HG03457 (cell line): ENCODE measurements around the gene IQCF6.
"Not testable (repeated sequence)": the region's sequence is repeated elsewhere in the genome, so short reads cannot be mapped to it uniquely, and the experiment has no call there.

Source experiments
- ATAC-seq: cut with Tn5 transposase; IDR thresholded peaks from one replicate; pipeline ENCODE4 v1.9.1; 2021; ENCODE audit warnings: moderate number of reproducible peaks; ENCODE audit not compliant: unreplicated experiment

Gene IQCF6

DNA sequence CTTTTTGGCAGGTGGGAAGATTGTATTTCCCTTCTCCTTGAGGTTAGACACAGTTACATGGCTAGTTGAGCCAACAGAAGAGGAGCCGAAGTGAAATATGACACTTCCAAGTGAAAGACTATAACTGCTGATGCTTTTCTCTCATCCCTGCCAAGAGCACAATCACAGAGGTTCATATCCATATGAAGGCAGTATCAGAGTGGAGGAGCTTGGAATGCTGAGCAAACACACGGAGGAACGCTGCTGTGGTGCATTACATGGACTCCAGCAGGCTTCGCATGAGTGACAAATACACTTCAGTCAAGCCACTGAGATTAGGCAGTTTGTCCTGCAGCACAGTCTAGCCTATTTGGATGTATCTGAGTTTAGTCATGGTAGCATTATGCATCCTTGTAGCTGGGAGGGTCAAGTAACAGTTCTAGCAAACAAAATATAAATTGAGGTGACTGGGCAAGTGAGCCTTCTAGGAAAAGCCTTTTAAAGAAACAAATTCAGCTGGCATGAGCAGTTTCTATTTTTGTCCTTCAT is 5.4 kb downstream of the IQCF6 start:
- no peak for ATAC-seq

DNA sequence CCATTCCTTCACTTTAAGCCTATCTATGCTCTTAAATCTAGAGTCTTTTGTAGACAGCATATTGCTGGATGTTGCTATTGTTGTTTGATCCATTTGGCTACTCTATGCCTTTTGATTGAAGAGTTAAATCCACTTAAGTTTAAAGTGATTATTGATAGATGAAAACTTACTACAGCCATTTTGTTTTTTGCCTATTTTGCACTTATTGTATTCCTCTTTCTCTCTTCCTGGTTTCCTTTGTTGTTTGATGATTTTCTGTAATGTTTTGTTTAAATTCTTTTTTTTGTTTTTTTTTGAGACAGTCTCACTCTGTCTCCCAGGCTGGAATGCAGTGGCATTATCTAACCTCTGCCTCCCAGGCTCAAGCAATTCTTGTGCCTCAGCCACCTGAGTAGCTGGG is 19.8 kb downstream of the IQCF6 start:
- no peak for ATAC-seq

DNA sequence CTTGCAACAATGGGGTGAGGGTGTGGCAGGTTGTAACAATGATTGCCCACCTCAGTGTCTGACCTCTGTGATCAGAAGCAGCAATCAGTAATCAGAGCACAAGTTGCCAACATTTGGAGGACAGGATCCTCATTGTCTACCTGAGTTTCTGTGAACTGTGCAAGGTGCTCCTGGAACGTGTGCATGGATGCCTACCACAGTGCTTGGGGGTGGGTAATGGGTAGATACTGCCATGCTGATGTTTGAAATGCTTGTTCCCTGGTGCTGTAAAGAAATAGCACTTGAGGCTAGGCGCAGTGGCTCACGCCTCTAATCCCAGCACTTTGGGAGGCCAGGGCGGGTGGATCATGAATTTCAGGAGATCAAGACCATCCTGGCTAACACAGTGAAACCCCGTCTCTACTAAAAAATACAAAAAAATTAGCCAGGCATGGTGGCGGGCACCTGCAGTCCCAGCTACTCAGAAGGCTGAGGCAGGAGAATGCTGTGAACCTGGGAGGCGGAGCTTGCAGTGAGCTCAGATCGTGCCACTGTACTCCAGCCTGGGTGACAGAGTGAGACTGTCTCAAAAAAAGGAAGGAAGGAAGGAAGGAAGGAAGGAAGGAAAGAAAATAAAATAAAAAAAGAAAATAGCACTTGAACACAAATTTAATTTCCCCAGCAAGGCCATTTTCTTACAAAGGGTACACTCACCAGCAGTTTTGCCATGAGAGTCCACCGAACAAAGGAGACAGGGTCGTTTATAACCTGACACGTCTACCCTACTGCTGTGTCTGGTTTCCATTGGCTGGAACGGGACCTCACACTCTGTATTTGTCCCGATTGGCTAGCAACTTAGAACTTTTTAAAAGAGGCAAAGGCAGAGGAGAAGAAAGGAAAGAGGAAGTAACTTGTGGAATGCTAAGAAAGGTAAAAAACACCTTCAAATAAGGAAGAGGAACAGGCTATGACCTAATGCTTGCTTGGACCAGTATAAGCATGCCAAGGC is 25.0 kb downstream of the IQCF6 start:
- ATAC-seq: not testable (repeated sequence)

DNA sequence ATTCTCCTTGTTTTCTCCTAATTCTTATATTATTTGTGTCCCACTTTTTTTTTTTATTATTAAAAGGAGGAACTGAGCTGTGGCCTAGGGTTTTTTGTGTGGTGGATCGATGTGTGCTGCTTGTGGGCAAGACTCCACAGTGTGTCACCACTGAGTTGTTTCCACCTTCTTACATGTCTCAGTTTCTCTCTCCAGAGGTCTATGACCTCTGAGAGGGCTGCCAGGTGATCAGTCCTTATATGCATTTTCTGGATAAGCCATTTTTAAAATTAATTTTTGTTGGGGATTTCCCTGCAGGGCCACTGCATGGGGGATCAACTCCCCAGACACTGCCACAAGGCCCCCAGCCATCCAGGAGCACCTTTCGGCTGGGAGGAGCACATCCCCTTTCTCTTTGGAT is 27.8 kb downstream of the IQCF6 start:
- no peak for ATAC-seq

DNA sequence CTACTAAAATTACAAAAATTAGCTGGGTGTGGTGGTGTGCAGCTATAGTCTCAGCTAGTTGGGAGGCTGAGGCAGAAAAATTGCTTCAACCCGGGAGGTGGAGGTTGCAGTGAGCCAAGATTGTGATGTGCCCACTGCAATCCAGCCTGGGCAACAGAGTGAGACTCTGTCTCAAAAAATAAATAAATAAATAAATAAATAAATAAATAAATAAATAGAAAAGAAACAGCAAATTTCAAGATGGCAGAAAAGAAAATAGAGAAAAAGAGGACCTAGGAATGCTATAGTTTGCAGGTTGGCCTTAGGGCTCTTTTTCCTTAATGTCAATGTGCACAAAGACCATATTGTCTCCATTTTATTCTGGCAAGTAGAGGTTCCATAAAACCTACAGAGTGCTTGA is 28.2 kb downstream of the IQCF6 start:
- no peak for ATAC-seq

DNA sequence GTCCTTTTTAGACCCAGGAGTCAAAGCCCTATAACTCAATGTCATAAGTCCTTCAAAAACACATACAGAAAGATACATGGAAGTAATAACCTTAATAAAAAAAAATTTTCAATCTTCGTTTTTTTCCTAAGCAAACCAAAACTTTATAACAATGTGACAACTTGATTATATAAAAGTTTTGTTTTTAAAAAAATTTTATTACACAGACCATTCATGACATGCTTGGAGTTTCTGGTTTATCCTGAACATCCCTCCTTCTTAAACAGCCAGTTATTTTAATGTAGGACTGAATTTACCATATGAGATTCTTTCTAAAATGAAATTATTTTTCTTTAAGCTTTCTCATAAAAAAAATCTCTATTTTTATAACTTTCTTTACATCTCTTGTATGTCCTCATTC is 30.7 kb downstream of the IQCF6 start:
- ATAC-seq: no peak

DNA sequence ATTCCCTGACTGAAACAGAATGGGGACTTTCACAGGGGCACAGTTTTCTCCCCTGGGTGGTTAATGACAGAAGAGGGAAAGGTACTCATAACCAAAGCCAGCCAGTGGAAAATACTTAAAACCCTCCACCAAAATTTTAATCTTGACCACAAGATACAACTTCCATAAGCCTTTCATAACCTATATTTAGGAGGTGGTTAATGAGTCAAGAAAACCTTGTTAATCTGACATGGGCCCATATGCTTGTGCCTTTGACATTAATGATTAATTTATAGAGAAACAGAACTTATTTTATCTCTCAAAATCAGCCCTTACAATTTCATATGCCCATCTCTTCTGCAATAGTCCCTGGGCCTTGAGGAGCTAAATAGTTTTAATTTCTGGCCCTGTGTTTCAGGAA is 31.2 kb downstream of the IQCF6 start:
- ATAC-seq: no peak

DNA sequence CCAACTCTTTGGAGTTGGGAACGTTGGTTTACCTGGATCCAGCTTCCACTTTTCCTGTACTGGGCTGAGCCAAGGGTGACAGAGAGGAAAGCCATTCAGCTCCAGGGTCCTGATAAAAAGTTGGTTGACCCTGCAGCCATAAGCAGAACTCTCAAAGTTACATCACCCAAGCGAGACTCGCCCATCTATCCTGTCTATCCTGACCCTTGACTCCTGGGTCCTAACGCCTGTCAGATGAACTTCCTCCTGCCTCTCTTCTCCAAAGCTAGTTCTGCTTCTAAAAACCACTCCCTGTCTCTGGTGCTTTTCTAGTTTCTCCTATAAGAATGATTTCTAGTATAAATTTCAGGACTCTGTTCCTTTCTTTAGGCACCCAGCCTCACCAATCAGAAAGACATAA is 36.1 kb downstream of the IQCF6 start:
- not testable (repeated sequence) for ATAC-seq

DNA sequence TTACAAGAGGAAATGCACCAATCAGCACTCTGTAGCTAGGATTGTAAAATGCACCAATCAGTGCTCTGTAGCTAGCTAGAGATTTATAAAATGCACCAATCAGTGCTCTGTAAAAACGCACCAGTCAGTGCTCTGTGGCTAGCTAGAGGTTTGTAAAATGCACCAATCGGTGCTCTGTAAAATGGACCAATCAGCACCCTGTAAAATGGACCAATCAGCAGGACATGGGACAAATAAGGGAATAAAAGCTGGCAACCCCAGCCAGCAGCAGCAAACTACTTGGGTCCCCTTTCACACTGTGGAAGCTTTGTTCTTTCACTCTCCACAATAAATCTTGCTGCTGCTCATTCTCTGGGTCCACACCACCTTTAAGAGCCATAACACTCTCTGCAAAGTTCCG is 36.7 kb downstream of the IQCF6 start:
- ATAC-seq: not testable (repeated sequence)

DNA sequence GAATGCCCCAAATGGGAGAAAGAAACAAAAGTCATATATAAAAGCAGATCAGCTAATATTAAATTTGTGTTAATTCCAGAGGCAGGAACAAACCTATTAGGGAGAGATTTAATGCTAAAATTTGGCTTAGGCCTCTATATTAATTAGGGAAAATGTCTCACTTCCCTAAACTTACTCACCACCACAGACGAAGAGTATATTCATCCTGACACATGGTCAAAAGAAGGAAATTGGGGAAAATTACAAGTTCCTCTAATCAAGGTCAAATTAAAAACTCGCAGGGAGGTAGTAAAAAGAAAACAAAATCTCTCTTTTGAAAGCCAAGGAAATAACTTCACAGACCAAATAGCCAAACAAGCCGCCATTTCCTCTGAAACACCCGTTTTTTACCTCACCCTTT is 39.9 kb downstream of the IQCF6 start:
- ATAC-seq: no peak

DNA sequence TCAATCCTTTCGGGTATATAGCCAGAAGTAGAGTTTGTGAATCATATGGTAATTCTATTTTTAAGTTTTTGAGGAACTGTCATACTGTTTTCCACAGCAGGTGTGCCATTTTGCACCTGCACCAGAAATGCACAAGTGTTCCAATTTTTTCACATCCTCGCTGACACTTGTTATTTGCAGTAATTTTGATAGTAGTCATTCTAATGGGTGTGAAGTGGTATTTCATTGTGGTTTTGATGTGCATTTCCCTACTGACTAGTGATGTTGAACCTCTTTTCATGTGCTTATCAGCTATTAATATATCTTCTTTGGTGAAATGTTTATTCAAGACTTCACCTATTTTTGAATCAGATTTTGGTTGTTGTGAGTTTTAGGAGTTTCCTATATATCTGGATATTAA is 43.1 kb downstream of the IQCF6 start:
- no peak for ATAC-seq

DNA sequence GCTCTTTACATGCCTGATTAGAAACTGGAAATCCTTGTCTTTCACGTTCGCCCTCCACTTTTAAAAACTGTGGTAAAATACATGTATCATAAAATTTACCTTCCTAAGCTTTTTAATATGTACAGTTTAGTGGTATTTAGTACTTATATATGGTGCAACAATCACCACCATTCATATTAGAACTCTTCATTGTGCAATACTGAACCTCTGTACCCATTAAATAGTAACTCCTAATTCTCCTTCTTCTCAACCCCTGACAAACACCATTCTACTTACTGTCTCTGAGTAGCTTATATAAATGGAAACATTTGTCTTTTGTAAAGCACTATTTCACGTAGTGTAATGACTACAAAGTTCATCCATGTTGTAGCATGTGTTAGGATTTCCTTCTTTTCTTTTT is 44.0 kb downstream of the IQCF6 start:
- ATAC-seq: no peak

DNA sequence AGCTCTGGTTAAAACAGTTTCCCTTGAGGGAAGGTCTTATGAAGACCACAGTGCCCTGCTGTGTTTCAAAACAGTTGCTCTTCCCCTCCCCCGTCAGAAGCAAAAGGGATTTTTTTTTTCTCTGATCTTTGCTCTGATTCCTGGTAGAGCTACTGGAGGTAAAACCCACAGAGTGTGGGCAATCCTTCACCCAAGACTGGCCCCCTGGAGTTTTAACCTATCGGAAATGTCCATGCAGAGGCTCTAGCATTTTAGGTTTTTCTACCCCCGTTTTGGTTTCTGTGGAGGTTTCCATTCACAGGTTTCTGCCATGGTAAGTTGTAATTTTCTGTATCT is 44.5 kb downstream of the IQCF6 start:
- ATAC-seq: no peak

DNA sequence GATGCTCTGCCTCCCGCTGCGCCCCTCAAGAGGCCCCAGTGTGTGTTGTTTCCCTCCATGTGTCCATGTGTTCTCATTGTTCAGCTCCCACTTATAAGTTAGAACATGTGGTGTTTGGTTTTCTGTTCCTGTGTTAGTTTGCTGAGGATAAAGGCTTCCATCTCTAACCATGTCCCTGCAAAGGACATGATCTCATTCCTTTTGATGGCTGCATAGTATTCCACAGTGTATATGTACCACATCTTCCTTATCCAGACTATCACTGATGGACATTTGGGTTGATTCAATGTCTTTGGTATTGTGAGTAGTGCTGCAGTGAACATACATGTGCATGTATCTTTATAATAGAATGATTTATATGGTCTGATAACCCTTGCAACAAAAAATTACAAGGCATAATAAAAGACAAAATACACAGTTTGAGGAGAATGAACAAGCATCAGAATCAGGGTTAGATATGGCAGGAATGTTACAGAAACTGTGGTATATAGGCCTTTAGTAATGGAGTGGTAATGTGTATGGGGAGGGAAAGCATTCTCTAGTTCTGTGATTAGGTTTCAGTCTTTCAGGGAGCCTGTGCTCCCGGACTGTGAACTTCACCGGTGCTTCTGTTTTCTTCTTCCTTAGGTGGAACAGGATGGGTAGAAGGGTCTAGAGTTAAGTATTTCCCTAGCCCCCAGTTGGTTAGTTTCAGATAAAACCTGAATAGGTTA is 45.0 kb downstream of the IQCF6 start:
- no peak for ATAC-seq

DNA sequence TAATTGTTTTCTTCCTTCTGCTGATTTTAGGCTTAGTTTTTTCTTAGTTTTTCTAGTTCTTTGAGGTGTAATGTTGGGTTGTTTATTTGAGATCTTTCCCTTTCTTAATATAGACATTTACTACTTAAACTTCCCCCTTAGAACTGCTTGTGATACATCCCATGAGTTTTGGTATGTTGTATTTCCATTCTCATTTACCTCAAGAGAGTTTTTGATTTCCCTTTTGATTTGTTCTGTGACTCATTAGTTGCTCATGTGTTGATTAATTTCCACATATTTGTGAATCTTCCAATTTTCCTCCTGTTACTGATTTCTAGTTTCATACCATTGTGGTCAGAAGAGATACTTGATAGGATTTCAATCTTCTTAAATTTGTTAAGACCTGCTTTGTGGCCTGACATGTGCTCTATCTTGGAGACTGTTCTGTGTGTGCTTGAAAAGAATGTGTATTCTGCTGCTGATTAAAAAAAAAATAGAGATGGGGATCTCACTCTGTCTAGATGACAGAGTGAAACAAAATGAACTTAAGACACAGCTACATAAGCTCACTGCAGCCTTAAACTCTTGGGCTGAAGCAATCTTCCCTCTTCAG is 49.9 kb downstream of the IQCF6 start:
- no peak for ATAC-seq
